Endodermal cell (in vitro differentiated cells): ENCODE results near the gene MEGF10. TPM values are rescaled to one million over a fixed set of nuclear protein-coding genes. Genes with fewer than 3 reads are reported as not detected.

Experiments used
- DNase-seq: peaks from one replicate; pipeline ENCODE4 v3.0.0-alpha.2; 2017
- H3K27ac ChIP-seq: 2 replicates; pipeline ENCODE4 v1.5.1; 2013; ENCODE audit warnings: mild to moderate bottlenecking, low read depth, low read length, moderate library complexity
- H3K27me3 ChIP-seq: 2 replicates; pipeline ENCODE4 v1.6.1; 2013; ENCODE audit warnings: mild to moderate bottlenecking, low read length, moderate library complexity; ENCODE audit not compliant: insufficient read depth, control insufficient read depth, poor library complexity, severe bottlenecking
- H3K36me3 ChIP-seq: 2 replicates; pipeline ENCODE4 v1.7.0; 2013; ENCODE audit warnings: mild to moderate bottlenecking, low read length, moderate library complexity; ENCODE audit not compliant: control insufficient read depth, insufficient read depth
- H3K4me1 ChIP-seq: one replicate; pipeline ENCODE4 v1.7.0; 2013; ENCODE audit warnings: low read length; ENCODE audit not compliant: control insufficient read depth, insufficient read depth
- H3K4me3 ChIP-seq: 2 replicates; pipeline ENCODE4 v1.5.1; 2013; ENCODE audit warnings: mild to moderate bottlenecking, low read length, moderate library complexity
- H3K9ac ChIP-seq: 2 replicates; pipeline ENCODE4 v1.6.1; 2013; ENCODE audit warnings: mild to moderate bottlenecking, low read length, moderate library complexity; ENCODE audit not compliant: poor library complexity, severe bottlenecking; ENCODE audit errors: extremely low read depth
- H3K9me3 ChIP-seq: 2 replicates; pipeline ENCODE4 v1.6.1; 2013; ENCODE audit warnings: mild to moderate bottlenecking, low read length, moderate library complexity; ENCODE audit not compliant: control insufficient read depth
- H3K27ac Mint-ChIP-seq: 2 replicates; pipeline ENCODE4 v1.8.0; 2020; ENCODE audit warnings: mixed read lengths
- H3K27me3 Mint-ChIP-seq: 2 replicates; pipeline ENCODE4 v1.8.0; 2021; ENCODE audit warnings: mild to moderate bottlenecking, mixed read lengths; ENCODE audit not compliant: insufficient read depth
- H3K36me3 Mint-ChIP-seq: 2 replicates; pipeline ENCODE4 v1.8.0; 2020; ENCODE audit warnings: low read depth, mixed read lengths
- H3K4me1 Mint-ChIP-seq: 2 replicates; pipeline ENCODE4 v1.8.0; 2020; ENCODE audit warnings: mixed read lengths
- H3K4me3 Mint-ChIP-seq: 2 replicates; pipeline ENCODE4 v1.8.0; 2020; ENCODE audit warnings: mild to moderate bottlenecking, moderate library complexity, mixed read lengths
- H3K9me3 Mint-ChIP-seq: 2 replicates; pipeline ENCODE4 v1.8.0; 2020; ENCODE audit warnings: mild to moderate bottlenecking, mixed read lengths
- CTCF ChIP-seq: fragments of 200-600 bp; sonication (generic); conservative IDR thresholded peaks from 2 replicates; pipeline ENCODE4 v1.5.0; 2021; ENCODE audit warnings: antibody characterized with exemption, mild to moderate bottlenecking
- WGBS, 2 experiments: methylation state at CpG; one replicate each; pipeline versions ENCODE4 v1.1.5 to v1.1.7; 2013; ENCODE audit warnings: missing lambda C conversion rate in 2 of 2, mixed read lengths in 1 of 2; ENCODE audit not compliant: insufficient coverage in 1 of 2, insufficient read length in 1 of 2; 5-methylcytosine and 5-hydroxymethylcytosine counted together
- total RNA-seq, 2 donors: library from RNA; stranded (reverse); fragmentation: NEBNext Ultra II Directional in 1 of 2; extraction: Animal tissue kit (Norgen Biotek cat#: 25700) in 1 of 2; gene quantifications; 2 replicates in 1 of 2; 3 replicates in 1 of 2; pipeline ENCODE4 v1.2.1, GENCODE V29; 2021

MEGF10 gene
- total RNA-seq, 2 donors from 2014 or later: 12.7 to 17.7 TPM

DNA sequence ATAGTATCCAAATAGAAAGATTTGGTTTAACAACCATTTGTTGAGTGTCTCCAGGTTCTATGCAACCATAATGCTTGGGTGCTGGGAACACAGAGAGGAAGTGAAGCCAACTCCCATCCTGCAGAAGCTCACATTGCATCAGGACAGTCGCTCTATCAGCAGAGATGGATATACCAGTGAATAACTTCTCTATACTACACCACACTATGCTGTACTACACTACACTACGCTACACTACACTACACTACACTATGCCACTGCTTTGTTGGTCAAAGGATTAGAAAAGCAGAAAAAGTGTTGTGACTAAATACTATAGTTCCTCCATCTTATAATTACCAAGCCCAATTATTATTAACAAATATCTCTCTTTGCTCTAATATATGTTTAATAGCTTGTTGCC lies 137.7 kb downstream of the MEGF10 start:
- Histone ChIP-seq H3K27ac (peak overlapping the region; percentile 50), H3K36me3 (peaks cover 19% of the 10 kb centered on the region), H3K9me3 (peaks cover 28% of the 10 kb centered on the region), H3K9ac (no peak overlapping the region), H3K27me3 (no peaks in the 10 kb centered on the region), H3K4me1 (peaks cover 16% of the 10 kb centered on the region), H3K4me3 (no peak overlapping the region)
- no peaks in the 10 kb centered on the region for H3K27me3 Mint-ChIP-seq
- DNase-seq: no peak
- no peak overlapping the region for H3K4me3 Mint-ChIP-seq
- H3K36me3 Mint-ChIP-seq: peaks cover 13% of the 10 kb centered on the region
- peaks cover 6% of the 10 kb centered on the region for H3K9me3 Mint-ChIP-seq
- WGBS, 2 experiments: 92% methylated on average over 2 of the region's 2 CpGs; no CpG with 5 or more reads in 1 of the 2 experiments
- H3K4me1 Mint-ChIP-seq: peaks cover 40% of the 10 kb centered on the region
- no peak for TF ChIP-seq CTCF
- no peak overlapping the region for H3K27ac Mint-ChIP-seq

- no peak overlapping the region for H3K4me3 ChIP-seq
- H3K36me3 ChIP-seq: peaks cover 19% of the 10 kb centered on the region
- no peak overlapping the region for H3K9ac ChIP-seq
- Mint-ChIP-seq H3K27me3 (no peaks in the 10 kb centered on the region), H3K27ac (no peak overlapping the region), H3K4me1 (peaks cover 40% of the 10 kb centered on the region), H3K36me3 (peaks cover 11% of the 10 kb centered on the region), H3K4me3 (no peak overlapping the region), H3K9me3 (peaks cover 6% of the 10 kb centered on the region)
- WGBS, 2 experiments: 47 to 53% methylated on average over 4 to 5 of the region's 5 CpGs
- H3K27ac ChIP-seq: peak overlapping the region; percentile 50
- no peaks in the 10 kb centered on the region for H3K27me3 ChIP-seq
- TF ChIP-seq CTCF: no peak
- H3K4me1 ChIP-seq: peaks cover 16% of the 10 kb centered on the region
- no peak for DNase-seq
- H3K9me3 ChIP-seq: peaks cover 28% of the 10 kb centered on the region
Observed at GRCh38 chr5:127428748-127429147, 138.2 kb downstream of the MEGF10 start.

GRCh38 chr5:127429928-127430327 lies 139.3 kb downstream of the MEGF10 start:
- no peak for DNase-seq
- Histone ChIP-seq H3K9ac (no peak overlapping the region), H3K9me3 (peaks cover 17% of the 10 kb centered on the region), H3K27ac (no peak overlapping the region), H3K4me1 (peaks cover 16% of the 10 kb centered on the region), H3K27me3 (no peaks in the 10 kb centered on the region), H3K4me3 (no peak overlapping the region), H3K36me3 (peaks cover 8% of the 10 kb centered on the region)
- Mint-ChIP-seq H3K4me1 (peaks cover 38% of the 10 kb centered on the region), H3K36me3 (peaks cover 5% of the 10 kb centered on the region), H3K4me3 (no peak overlapping the region), H3K27ac (peak overlapping the region; percentile 14), H3K27me3 (no peaks in the 10 kb centered on the region), H3K9me3 (peaks cover under 1% of the 10 kb centered on the region)
- TF ChIP-seq CTCF: no peak
